OCI-LY1 (cell line): Measurements from ENCODE around the gene ITPRID2.

Experiments
- EZH2 ChIP-seq: fragments of 200-600 bp; sonication (generic), shearing (Covaris generic); IDR thresholded peaks from 2 replicates; pipeline ENCODE4 v1.8.0; 2017; ENCODE audit warnings: borderline replicate concordance, mixed run types, mild to moderate bottlenecking, antibody characterized with exemption, low read length, moderate library complexity, mixed read lengths
- TF ChIP-seq, protein P1 (sequence below): fragments of 200-600 bp; sonication (generic), shearing (Covaris generic); IDR thresholded peaks from 2 replicates; pipeline ENCODE4 v1.5.1; 2017; ENCODE audit warnings: mild to moderate bottlenecking, antibody characterized with exemption, low read length, moderate library complexity, mixed read lengths

DNA sequence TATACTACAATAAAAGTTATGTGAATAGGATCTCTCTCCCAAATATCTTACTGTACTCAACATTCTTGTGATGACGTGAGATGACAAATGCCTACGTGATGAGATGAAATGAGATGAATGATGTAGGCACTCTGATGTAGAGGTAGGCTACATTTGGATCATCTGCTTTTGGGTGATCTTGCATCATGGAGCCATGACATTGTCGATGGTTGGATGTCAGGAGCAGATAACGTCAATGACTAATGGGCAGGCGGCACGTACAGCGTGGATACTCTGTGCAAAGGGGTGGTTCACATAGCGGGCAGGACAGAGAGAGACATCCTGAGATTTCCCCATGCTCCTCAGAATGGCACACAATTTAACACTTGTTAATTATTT lies 53.4 kb downstream of the ITPRID2 start:
- TF ChIP-seq, protein P1, sequence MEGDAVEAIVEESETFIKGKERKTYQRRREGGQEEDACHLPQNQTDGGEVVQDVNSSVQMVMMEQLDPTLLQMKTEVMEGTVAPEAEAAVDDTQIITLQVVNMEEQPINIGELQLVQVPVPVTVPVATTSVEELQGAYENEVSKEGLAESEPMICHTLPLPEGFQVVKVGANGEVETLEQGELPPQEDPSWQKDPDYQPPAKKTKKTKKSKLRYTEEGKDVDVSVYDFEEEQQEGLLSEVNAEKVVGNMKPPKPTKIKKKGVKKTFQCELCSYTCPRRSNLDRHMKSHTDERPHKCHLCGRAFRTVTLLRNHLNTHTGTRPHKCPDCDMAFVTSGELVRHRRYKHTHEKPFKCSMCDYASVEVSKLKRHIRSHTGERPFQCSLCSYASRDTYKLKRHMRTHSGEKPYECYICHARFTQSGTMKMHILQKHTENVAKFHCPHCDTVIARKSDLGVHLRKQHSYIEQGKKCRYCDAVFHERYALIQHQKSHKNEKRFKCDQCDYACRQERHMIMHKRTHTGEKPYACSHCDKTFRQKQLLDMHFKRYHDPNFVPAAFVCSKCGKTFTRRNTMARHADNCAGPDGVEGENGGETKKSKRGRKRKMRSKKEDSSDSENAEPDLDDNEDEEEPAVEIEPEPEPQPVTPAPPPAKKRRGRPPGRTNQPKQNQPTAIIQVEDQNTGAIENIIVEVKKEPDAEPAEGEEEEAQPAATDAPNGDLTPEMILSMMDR = no peak
- TF ChIP-seq EZH2 = no peak
